NCI-H446 (cell line): Measurements from ENCODE around the gene GAP43.

Experiments
- DNase-seq, 2 experiments: peaks; one replicate each; lab custom pipeline; 2025; lab: John Stamatoyannopoulos, UW

Gene GAP43

DNA sequence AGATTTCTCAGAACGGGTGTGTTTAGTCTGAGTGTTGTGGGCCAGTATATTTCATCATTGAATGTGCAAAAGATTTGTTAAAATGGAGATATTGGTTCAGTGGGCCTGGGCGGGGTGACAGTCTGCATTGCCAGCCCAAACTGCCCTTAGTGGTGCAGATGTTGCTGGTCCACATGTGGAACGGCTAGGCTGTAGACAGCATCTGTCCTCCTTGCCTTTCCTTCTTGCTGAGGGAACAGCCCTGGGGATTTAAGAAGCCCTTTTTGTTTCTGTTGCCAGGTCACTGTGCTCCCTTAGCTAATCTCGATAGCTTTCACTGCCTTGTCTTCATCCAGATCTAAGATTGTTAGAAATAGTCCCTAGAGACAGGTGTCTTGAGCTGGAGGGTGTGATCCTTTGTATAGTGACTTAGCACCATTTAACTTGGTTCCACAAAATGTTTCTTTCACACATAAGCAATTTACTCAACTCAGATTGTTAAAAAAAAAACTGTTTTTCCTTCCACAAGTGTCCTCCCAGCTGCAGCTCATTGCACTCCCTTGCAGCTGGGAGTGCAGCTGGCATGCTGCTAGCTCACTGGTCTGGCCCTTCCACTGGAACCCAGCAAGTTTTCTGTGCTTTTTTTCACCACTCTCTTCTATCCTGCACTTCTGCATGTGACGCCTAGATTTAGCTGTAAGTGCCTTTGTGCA is 37.5 kb downstream of the GAP43 start:
- no peak for DNase-seq

DNA sequence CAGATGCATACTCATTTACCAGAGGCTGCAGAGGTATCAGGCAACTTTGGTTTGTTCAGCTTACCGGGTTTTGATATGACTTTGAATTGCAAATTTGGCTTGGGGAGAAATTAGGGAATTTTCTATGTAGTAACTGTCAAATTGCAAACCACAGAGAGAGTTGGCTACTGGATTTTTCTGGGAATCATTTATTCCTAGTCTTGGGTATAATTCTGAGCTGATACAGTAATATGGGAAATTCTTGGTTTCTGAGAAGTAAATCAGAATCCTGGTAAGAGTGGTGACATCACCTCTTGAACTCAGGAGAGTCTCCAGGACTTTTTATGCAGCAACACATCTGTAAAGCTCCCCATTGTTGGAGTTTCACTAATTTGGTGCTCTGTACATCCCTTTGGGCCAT is 39.0 kb downstream of the GAP43 start:
- no peak for DNase-seq

DNA sequence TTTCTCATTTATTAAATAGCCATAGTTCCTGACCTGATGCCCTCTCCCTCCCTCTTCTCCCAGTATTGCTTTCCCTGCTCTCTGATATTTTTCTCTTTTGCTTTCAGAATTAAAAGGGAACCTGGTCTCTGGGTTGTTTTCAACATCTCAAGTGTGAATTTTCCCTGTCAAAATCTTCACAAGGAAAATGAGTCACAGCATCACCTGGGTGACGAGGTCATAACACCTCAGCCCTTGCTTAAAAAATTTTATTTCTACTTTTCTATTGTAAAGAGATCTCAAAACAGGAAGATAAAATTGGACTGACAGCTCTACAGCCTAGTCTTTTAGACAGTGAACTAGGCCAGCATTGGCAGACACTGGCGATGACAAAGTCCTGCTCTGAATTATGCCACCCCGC is 40.1 kb downstream of the GAP43 start:
- DNase-seq = no peak

DNA sequence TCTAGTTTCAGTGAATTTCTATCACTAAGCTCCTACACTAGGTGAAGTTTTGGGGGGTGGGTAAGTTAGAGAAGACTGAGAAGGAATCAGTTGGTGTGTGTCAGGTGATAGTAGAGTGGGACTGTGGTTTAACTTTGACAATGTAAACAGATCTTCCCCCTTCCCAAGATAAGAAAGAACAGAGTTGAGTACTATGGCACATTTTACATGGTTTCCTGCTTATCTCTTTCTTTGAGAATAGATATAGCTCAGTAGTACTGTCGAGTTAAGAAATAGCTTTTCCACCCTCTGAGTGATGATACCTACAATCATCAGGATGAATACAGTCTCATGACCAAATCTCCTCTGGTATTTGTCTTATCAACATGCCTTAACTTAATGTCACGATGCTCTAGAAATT is 42.8 kb downstream of the GAP43 start:
- no peak for DNase-seq

DNA sequence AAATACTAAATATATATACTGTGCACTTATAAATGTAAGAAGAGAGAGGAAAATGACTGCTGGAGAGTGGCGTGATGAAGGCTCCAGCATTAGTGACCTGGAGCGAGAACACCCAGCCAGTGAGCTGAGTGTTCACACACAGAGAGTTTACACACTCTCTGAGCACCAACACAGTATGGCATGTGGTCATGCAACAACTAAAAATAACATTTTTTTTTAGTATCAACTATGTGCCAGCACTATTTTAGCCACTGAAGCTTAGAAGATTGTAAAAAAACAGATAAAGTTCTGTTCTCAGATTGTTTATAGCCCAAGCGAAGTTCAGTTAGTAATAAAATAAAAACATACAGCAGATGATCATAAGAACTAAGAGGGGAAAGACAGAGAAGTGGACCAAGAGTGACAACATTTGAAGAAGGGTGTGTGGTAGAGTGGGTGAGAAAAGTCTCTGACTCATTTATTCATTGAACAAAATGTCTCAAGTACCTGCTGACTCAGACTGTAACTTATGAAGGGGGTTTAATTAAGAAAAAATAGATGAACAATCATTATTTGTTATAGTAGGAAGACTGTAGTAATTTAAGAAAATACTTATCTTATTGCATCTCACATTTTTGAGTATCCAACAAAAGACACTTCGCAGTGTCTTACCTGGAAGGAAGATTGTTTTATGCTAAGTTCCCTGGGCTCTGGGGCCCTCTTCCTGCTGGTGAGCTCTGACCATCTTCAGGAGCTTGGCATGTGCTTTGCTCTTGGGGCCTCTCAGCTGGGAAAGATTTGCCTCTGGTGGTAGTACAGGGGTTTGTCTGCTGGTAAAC is 43.8 kb downstream of the GAP43 start:
- no peak for DNase-seq

DNA sequence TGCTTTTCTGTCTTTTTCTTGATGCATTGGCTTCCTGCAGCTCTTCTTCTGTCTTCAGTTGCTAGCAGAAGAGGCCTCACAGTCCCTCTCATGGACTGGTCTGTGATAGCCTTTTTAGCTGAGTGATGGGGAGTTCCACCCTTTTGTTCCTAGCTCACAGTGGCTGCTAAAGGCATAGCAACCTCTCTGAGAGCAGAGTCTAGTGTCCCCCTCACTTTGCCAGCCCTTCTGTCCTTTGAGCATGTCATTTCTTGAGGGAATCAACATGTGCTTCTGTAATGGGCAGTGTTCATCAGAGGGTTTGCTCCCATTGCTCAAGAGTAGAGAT is 44.4 kb downstream of the GAP43 start:
- no peak for DNase-seq

DNA sequence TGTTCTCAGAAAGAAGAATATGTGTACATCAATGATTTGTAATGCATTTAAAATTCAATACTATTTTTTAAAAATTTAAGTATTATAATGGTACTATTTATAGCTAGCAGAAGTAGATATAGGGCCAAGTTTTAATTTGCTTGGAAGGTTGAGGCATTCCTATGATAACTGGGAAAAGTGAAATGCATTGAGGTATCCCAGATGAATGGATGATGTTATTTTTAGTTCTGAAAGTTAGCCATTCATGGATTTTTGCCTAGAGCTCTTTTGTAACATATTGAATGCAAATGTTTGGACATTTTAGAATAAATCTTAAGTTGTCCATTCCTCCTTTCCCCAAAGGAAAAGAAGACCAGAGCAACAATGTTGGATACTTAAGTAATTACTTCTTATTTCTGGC is 47.6 kb downstream of the GAP43 start:
- no peak for DNase-seq

DNA sequence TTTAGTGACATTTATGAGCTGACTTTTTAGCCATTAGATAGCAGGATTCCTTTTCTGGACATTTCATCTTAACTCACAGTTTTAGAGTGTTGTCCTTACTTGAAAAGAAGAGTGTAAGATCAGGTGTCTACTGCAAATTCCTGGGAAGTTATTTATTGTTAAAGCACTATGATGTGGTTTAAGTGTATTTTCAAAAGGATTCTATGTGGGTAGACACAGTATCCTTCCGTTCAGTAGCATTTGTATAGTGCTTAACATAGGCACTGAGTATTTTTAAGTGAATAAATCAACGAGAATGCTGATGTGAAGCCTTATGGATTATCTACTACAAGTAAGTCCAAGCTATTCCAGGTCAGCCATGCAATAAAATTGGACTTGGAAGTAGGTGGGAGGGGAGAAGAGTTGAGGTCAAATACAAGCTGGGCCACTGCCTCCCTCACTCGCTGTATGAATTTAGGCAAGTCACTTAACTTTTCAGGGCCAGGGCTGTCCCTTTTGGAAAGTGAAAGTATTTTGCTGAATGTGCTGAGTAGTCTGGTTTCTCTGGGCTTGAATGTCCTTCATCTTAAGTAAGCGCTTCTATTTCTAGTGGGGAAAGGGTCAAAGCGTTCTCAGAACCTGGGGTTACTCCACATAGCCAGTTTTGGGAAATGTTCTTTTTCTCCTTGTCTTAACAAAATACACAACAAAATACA is 48.6 kb downstream of the GAP43 start:
- no peak for DNase-seq

DNA sequence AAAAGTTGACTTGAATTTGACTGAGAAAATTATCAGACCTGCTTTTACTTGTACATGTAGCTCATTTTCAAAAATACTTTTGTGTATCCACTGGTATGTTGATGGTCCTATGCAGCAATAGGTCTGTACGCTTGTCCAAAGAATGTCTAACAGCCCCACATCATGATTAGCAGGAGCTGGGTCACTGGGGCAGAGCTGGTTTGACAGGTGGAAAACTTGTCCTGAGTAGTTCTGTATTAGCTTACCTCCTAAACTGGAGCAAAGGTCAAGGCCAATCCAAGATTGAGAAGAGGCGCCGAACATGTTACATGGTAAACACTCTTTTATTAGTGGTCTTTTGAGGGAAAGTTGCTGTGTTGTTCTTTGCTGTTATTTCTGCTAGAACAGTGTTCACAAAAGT is 50.6 kb downstream of the GAP43 start:
- no peak for DNase-seq

DNA sequence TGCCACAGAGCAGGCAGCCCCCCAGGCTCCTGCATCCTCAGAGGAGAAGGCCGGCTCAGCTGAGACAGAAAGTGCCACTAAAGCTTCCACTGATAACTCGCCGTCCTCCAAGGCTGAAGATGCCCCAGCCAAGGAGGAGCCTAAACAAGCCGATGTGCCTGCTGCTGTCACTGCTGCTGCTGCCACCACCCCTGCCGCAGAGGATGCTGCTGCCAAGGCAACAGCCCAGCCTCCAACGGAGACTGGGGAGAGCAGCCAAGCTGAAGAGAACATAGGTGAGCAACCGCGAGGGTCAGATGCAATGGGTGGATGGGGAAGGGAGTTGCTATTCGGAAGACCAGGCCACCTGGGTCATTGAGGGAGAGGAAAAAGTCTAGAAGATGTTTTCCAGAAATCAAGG is 53.0 kb downstream of the GAP43 start:
- DNase-seq = no peak

DNA sequence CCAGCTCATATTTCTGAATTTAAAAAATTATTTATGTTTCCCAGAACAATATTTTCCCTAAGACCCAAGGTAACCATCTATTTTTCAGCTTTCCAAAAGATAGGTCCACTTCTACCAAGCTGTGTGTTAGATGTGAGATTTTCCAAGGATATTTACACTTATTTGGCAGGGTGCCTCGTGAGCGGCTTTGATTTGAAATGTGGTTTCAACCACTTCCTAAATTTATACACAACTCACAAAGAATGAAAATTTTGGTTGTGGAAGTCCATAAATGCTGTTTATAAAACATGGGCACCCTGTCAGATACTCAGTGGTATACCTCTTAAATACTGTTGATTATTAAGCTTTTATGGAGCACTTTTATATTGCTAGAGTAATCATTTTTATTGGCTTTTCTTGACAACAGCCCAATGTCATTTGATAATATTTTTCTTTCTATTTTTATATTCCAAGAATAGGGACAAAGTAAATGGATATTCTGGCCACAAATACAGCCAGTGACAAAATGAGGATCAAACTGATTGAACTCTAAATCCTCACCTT is 57.6 kb downstream of the GAP43 start:
- no peak for DNase-seq

DNA sequence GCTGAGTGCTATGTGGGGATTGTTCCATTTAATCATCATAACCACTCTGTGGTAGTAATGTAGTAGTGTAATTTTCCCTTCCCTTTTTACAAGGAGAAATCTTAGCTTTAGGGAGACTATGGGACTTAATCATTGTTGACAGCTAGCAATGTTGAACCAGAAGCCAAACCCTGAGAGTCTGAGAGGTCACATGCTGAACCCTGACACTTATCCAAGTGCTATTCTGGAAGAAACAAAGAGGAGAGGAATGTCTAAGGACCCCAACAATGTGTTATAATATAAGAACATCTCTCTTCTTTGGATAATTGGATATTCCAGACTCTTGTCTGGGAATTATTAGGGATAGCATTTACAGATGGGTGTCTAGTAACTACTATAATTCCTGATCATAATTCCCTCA is 58.4 kb downstream of the GAP43 start:
- DNase-seq = no peak

DNA sequence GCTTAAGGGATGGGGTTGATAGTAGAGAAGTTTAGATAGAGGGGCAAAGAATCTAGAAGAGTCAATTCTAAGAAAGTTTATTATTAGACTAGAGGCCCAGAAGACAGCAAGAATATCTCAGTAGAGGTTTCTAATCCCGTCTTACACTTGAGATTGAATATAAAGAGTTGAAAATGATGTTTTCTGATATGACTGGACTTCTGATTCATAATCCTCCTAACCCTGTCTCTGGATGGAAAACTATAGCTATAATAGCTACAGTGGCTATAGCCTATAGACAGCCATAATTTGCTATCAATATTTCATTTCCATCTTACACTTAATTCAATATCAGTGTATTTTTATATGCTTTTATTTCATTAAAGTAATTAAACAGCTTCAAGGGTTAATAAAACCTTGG is 60.0 kb downstream of the GAP43 start:
- no peak for DNase-seq

DNA sequence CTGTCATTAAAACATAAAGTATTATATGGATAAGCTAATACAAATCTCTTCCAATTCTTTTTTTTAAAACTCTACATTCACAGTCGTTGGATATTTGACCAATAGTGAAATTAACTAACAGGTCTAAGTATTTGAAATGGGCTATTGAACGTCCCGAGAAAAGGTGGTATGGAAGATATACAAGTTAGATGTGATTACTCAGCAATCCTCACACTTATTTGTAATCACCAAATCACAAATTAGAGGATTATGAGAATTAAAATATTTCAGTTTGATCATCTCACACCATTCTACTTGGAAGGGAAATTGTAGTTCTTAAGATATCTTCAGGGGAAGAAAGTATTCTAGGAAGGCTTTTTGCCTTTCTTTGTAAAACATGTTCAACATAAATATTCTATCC is 60.5 kb downstream of the GAP43 start:
- no peak for DNase-seq

DNA sequence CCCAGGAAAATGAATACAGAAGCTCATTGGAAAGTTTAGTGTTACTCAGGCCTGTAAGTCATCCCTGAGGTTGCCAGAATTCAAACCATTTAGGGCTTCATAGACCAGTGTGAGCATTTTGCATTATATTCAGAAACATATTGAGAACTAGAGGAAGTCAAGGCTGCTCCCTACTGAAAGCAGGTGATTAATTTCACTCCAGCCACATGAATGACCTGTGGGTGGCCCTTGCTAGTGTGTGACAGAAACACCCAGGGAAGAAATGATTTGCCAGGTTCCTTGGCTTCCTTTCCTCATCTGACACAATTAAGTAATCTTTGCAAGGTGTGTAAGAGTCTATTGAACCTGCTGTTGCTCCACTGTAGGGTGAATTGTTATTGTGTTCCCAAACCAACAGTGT is 61.8 kb downstream of the GAP43 start:
- no peak for DNase-seq

DNA sequence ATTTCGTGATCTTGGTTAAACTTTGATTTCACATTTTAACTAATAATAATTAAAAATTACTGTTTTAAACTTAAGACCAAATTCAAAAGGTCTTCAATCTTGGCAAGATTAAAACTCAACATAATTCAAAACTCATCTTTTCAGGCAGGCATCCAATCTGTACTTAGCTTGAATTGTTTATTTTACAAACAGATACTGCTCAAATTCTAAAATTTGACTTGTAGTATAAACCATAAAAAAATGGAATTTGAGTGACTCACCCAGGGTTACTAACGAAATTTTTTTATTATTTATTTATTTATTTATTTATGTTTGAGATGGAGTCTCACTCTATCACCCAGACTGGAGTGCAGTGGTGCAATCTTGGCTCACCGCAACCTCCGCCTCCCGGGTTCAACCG is 64.4 kb downstream of the GAP43 start:
- DNase-seq = no peak

DNA sequence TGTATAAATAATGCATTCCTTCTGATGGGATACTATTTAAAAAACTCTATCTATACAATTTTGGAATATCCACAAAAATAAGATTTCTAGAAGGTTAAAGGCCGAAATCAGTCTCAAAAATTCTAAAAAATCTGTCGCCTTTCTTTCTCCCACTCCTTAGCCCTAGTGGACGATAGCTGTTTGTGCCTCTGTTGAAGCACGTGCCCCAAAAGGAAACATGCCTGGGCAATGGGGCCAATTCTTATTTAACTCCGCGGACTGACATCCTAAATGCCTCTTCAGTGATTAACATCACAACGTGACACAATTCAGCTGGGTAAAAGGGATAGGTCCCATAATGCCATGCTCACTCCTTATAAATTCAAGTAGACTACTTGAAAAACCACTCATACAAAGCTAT is 65.1 kb downstream of the GAP43 start:
- no peak for DNase-seq

DNA sequence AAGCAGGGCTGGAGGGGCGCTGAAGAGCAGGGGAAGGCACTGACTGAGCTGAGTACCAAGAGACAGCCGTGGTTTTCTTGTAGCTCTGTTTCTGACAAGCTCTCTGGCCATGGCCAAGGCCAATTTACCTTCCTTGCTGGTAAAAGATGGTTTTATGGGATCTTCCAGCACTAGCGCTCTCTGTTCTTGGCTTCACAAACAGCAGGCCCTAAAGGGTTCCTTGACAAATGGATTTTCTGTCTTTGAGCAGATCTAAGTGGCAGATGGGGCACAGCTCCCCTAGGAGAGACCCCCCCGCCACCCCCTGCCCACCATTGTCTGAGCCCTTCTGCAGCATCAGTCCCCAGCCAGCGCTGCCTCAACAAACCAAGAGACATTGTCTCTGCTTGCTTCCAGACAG is 66.6 kb downstream of the GAP43 start:
- DNase-seq = peak in 1 of 2 experiments; percentile 60

DNA sequence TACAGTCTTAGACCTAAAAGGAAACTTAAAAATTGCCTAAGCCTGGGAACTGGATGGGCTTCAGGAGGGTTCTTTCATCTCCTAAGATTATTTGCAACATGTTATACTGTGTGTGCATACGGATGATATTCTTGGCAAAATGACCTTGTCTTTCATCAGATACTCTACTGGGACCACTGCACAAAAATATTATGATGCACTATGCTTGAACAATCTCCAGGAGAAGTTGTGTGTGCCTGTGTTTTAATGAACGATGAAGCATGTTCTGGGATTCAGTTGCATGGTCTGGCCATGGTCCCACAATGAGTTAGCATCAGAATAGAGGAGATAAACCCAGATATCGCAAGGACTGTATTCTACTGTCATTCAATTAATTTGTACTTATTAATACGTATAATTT is 68.7 kb downstream of the GAP43 start:
- peak in 1 of 2 experiments; percentile 37 for DNase-seq

DNA sequence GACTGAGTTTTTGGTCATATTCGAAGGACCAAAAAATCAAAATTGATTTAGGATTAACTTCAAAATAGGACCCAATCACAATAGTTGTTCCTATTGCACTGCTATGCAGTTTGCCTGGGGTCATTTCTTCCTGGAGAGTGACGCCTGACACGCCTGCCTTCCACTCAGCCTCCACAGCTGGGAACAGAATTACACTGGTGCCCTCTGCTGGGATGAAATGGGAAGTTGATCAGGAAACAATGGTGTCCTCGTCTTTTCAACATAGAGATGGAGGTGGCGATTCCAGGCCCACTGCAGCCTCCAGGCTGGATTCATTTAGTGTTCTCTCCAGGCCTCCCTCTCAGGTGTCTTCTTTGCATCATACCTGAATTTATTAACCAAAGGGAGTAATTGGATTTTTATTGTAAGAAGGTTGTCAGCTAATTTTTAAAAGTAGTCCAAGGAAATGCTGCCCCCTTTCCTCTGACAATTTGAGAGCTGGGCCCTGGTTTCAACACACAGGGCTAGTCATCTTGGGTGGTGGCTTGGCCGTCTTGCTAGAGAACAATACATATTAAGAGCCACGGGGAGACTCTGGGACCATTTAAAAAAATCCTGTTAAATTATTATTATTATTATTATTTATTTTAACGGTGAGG is 69.7 kb downstream of the GAP43 start:
- peak; percentile 89 to 90 for DNase-seq

DNA sequence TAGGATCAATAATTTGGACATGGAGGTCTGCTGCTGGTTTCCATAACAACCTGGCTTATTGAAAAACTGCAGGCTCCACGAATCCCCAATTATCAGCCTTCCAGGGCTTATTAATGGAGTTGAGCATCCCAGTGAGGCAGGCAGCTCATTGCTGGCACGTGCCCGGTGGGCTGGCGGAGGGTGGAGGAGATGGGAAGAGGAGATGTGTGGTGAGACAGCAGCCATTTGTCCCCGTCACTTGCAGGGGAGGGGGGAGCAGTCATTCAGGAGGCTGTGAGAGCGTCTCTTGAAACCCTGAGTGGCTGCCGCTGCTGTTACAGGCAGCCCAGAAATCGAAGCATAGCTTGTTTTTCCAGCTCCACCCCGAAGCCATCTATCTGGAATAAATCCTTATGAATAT is 70.6 kb downstream of the GAP43 start:
- no peak for DNase-seq

DNA sequence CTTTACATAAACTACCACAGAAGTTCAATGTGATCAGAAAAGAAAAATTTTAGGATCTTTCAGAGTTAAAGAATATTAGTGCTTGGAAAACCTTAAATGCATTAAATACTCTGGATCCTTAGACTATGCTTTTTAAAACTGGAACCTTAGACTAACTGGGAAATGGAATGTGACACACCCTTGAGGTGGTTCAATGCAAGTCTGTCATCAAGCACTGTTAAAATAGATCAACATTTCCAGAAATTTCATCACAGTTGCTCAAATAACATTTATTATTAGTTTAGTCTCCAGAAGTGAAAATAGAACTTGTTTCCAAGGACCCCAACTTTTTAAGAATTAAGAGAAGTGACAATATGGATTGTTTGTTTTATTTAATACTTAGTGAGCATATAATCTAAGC is 71.8 kb downstream of the GAP43 start:
- no peak for DNase-seq
